Neural progenitor cell (in vitro differentiated cells): ENCODE results near the gene MKLN1. TPM values are rescaled to one million over a fixed set of nuclear protein-coding genes. Genes with fewer than 3 reads are reported as not detected.

Experiments used
- DNase-seq: peaks from one replicate; pipeline ENCODE4 v3.0.0-alpha.2; 2016; ENCODE audit warnings: low spot score
- H2AFZ ChIP-seq: fragments of 200-600 bp; sonication (generic); replicated peaks from 2 replicates; pipeline ENCODE4 v1.6.1; 2016; ENCODE audit warnings: antibody characterized with exemption
- H3F3A ChIP-seq: fragments of 200-600 bp; sonication (generic); 2 replicates; pipeline ENCODE4 v1.6.1; 2016; ENCODE audit warnings: antibody characterized with exemption, low read depth
- H3K27ac ChIP-seq: fragments of 200-600 bp; sonication (generic); 2 replicates; pipeline ENCODE4 v1.5.1; 2016; ENCODE audit warnings: mild to moderate bottlenecking
- H3K27me3 ChIP-seq: fragments of 200-600 bp; sonication (generic); 2 replicates; pipeline ENCODE4 v1.6.1; 2016; ENCODE audit warnings: mild to moderate bottlenecking, moderate library complexity
- H3K36me3 ChIP-seq: fragments of 200-600 bp; sonication (generic); 2 replicates; pipeline ENCODE4 v1.5.1; 2016
- H3K4me1 ChIP-seq: fragments of 200-600 bp; sonication (generic); 2 replicates; pipeline ENCODE4 v1.6.1; 2016; ENCODE audit warnings: mixed run types
- H3K4me2 ChIP-seq: fragments of 200-600 bp; sonication (generic); 2 replicates; pipeline ENCODE4 v1.6.1; 2016
- H3K4me3 ChIP-seq: fragments of 200-600 bp; sonication (generic); 2 replicates; pipeline ENCODE4 v1.5.1; 2016
- H3K79me2 ChIP-seq: fragments of 200-600 bp; sonication (generic); 2 replicates; pipeline ENCODE4 v1.6.1; 2016; ENCODE audit warnings: low read depth
- H3K9ac ChIP-seq: fragments of 200-600 bp; sonication (generic); 2 replicates; pipeline ENCODE4 v1.6.1; 2016
- H3K9me3 ChIP-seq: fragments of 200-600 bp; sonication (generic); 2 replicates; pipeline ENCODE4 v1.5.1; 2016; ENCODE audit warnings: low read depth
- H4K20me1 ChIP-seq: fragments of 200-600 bp; sonication (generic); 2 replicates; pipeline ENCODE4 v1.6.1; 2016; ENCODE audit warnings: low read depth
- H3K27ac Mint-ChIP-seq: 3 replicates; pipeline ENCODE4 v1.8.0; 2021; ENCODE audit warnings: mixed read lengths
- H3K27me3 Mint-ChIP-seq: 2 replicates; pipeline ENCODE4 v1.8.0; 2022; ENCODE audit warnings: low read depth, mild to moderate bottlenecking, inconsistent platforms, moderate library complexity, mixed read lengths; ENCODE audit not compliant: insufficient read depth
- H3K36me3 Mint-ChIP-seq: 3 replicates; pipeline ENCODE4 v1.8.0; 2021; ENCODE audit warnings: mixed read lengths
- H3K4me1 Mint-ChIP-seq: 3 replicates; pipeline ENCODE4 v1.8.0; 2021; ENCODE audit warnings: mixed read lengths
- H3K4me3 Mint-ChIP-seq: 3 replicates; pipeline ENCODE4 v1.8.0; 2021; ENCODE audit warnings: mild to moderate bottlenecking, moderate library complexity, mixed read lengths
- H3K9me3 Mint-ChIP-seq: 3 replicates; pipeline ENCODE4 v1.8.0; 2020; ENCODE audit warnings: mixed read lengths
- EZH2 ChIP-seq: fragments of 200-600 bp; sonication (generic); IDR thresholded peaks from 2 replicates; pipeline ENCODE4 v1.6.1; 2017; ENCODE audit warnings: antibody characterized with exemption, mild to moderate bottlenecking, moderate library complexity
- EZH2phosphoT487 ChIP-seq: fragments of 200-600 bp; sonication (generic); IDR thresholded peaks from 2 replicates; pipeline ENCODE4 v1.6.1; 2017; ENCODE audit warnings: antibody characterized with exemption
- total RNA-seq: library from RNA; depleted of rRNA; stranded (reverse); fragments of >200 nt; gene quantifications from 2 replicates; pipeline ENCODE4 v1.2.3, GENCODE V29; 2015; ENCODE audit warnings: low replicate concordance
- TF ChIP-seq, protein P1 (sequence below): fragments of 200-600 bp; sonication (generic); IDR thresholded peaks from 2 replicates; pipeline ENCODE4 v1.5.1; 2017; ENCODE audit warnings: antibody characterized with exemption, mild to moderate bottlenecking

Gene MKLN1
- total RNA-seq, 1 donor from 2014 or later: 60.9 TPM

DNA sequence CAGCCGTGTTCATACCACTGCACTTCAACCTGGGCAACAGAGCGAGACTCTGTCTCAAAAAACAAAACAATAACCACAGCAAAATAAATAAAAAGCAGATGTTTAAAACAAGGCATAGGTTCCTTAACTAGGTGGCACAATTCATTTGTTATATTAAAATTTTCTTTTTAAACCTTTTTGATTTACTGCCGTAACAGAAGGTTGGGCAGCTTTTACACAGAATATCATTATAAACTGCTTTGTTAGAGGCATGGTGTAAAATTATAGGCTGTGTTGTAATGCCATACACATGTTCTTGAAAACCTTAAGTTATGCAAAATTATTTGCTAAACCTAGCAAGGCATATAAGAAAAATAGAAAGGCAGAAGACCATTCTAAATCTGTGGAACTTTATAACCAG, 84.4 kb downstream of the MKLN1 start:
- Mint-ChIP-seq H3K4me3 (no peak overlapping the region), H3K4me1 (no peaks in the 10 kb centered on the region), H3K27ac (no peak overlapping the region), H3K27me3 (no peaks in the 10 kb centered on the region), H3K9me3 (no peaks in the 10 kb centered on the region), H3K36me3 (peaks cover 12% of the 10 kb centered on the region)
- H4K20me1 ChIP-seq: no peaks in the 10 kb centered on the region
- peaks cover 7% of the 10 kb centered on the region for H3K4me1 ChIP-seq
- no peaks in the 10 kb centered on the region for H3K9me3 ChIP-seq
- no peak overlapping the region for H3K4me2 ChIP-seq
- TF ChIP-seq EZH2: no peak
- TF ChIP-seq EZH2phosphoT487: no peak
- TF ChIP-seq, protein P1, sequence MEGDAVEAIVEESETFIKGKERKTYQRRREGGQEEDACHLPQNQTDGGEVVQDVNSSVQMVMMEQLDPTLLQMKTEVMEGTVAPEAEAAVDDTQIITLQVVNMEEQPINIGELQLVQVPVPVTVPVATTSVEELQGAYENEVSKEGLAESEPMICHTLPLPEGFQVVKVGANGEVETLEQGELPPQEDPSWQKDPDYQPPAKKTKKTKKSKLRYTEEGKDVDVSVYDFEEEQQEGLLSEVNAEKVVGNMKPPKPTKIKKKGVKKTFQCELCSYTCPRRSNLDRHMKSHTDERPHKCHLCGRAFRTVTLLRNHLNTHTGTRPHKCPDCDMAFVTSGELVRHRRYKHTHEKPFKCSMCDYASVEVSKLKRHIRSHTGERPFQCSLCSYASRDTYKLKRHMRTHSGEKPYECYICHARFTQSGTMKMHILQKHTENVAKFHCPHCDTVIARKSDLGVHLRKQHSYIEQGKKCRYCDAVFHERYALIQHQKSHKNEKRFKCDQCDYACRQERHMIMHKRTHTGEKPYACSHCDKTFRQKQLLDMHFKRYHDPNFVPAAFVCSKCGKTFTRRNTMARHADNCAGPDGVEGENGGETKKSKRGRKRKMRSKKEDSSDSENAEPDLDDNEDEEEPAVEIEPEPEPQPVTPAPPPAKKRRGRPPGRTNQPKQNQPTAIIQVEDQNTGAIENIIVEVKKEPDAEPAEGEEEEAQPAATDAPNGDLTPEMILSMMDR: no peak
- no peak overlapping the region for H3K4me3 ChIP-seq
- no peak overlapping the region for H2AFZ ChIP-seq
- no peak overlapping the region for H3K27ac ChIP-seq
- peaks cover 13% of the 10 kb centered on the region for H3K79me2 ChIP-seq
- peaks cover 9% of the 10 kb centered on the region for H3K36me3 ChIP-seq
- H3K27me3 ChIP-seq: no peaks in the 10 kb centered on the region
- no peak for DNase-seq
- peaks cover 5% of the 10 kb centered on the region for H3F3A ChIP-seq
- H3K9ac ChIP-seq: no peak overlapping the region

DNA sequence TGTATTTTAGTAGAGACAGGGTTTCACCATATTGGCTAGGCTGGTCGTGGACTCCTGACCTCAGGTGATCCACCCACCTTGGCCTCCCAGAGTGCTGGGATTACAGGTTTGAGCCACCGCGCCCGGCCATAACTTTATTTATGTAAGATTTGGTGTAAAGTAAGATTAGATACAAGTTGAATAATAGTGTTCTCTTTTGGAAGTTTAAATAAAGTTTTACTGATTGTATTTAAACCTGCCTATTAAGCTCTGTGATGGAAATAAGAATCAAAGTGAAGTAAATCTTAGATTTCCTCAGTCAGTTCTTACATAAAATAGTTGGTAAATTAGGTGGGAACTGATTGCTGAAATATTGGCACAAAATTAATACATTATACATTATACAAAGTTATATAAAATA, 86.0 kb downstream of the MKLN1 start:
- Histone ChIP-seq H3K4me3 (no peak overlapping the region), H2AFZ (no peak overlapping the region), H3K27ac (no peak overlapping the region), H3K4me1 (peaks cover 5% of the 10 kb centered on the region), H3K4me2 (no peak overlapping the region), H3K9ac (no peak overlapping the region), H3K9me3 (no peaks in the 10 kb centered on the region), H3K27me3 (no peaks in the 10 kb centered on the region), H3K36me3 (peaks cover 9% of the 10 kb centered on the region), H3F3A (peaks cover 5% of the 10 kb centered on the region), H4K20me1 (no peaks in the 10 kb centered on the region), H3K79me2 (no peaks in the 10 kb centered on the region)
- H3K27me3 Mint-ChIP-seq: no peaks in the 10 kb centered on the region
- TF ChIP-seq EZH2phosphoT487 (no peak), EZH2 (no peak)
- TF ChIP-seq, protein P1: no peak
- no peak overlapping the region for H3K4me3 Mint-ChIP-seq
- H3K27ac Mint-ChIP-seq: no peak overlapping the region
- no peak for DNase-seq
- H3K36me3 Mint-ChIP-seq: peaks cover 20% of the 10 kb centered on the region
- no peaks in the 10 kb centered on the region for H3K4me1 Mint-ChIP-seq
- no peaks in the 10 kb centered on the region for H3K9me3 Mint-ChIP-seq

DNA sequence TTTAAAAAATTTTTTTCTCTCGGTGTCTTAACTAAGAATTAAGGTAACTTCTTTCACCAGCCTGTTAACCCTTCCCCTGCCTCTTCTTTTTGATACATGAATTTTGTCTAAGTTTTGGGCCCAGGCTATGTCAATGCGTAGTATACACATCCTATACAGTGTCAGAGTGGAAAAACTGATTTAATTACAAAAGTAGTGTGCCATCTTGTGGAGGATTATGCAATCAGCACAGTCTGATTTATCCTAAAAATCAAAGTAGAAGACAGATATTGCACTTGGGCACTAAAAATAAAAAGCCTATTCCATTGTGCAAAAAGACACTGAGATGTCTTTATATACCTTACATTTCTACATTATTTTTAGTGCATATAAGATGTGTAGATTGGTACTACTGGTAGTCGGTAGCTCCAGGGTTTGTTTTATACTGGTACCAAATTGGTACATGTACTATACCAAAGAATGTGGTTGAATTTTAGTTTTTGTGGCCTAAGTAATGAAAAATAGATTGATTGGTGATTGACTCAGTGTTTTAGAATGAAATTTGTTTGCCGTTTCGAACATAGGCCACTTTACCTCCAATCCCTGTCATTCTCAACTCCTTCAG, 96.6 kb downstream of the MKLN1 start:
- Mint-ChIP-seq H3K27ac (no peak overlapping the region), H3K9me3 (no peaks in the 10 kb centered on the region), H3K4me1 (peaks cover 8% of the 10 kb centered on the region), H3K36me3 (peaks cover 8% of the 10 kb centered on the region), H3K27me3 (no peaks in the 10 kb centered on the region), H3K4me3 (no peak overlapping the region)
- TF ChIP-seq, protein P1: peak; percentile 59
- TF ChIP-seq EZH2phosphoT487 (no peak), EZH2 (no peak)
- no peaks in the 10 kb centered on the region for H3K27me3 ChIP-seq
- H3K79me2 ChIP-seq: no peaks in the 10 kb centered on the region
- H3K4me3 ChIP-seq: no peak overlapping the region
- peaks cover 11% of the 10 kb centered on the region for H3K36me3 ChIP-seq
- no peaks in the 10 kb centered on the region for H3K4me1 ChIP-seq
- no peak overlapping the region for H3K9ac ChIP-seq
- H3K27ac ChIP-seq: no peak overlapping the region
- no peaks in the 10 kb centered on the region for H4K20me1 ChIP-seq
- DNase-seq: peak; percentile 20
- no peak overlapping the region for H3K4me2 ChIP-seq
- no peaks in the 10 kb centered on the region for H3K9me3 ChIP-seq
- H2AFZ ChIP-seq: no peak overlapping the region
- H3F3A ChIP-seq: no peaks in the 10 kb centered on the region
